Stomach (tissue), 4 donors: ENCODE results near the gene RPL21.

Experiments used
- CTCF ChIP-seq, 7 experiments: fragments of 450-650 bp in 4 of 7; fragments of 200-600 bp in 3 of 7; sonication (generic) in 3 of 7; IDR thresholded peaks; one replicate each; pipeline ENCODE4 v1.5.1; 2016 to 2019; ENCODE audit warnings: antibody characterized with exemption in 7 of 7, control low read depth in 2 of 7, mild to moderate bottlenecking in 1 of 7
- POLR2A ChIP-seq, 4 donors: fragments of 450-650 bp; IDR thresholded peaks; one replicate each; pipeline ENCODE4 v1.6.1; 2016; ENCODE audit warnings: antibody characterized with exemption in 4 of 4, control low read depth in 2 of 4, mild to moderate bottlenecking in 1 of 4, moderate library complexity in 1 of 4

- TF ChIP-seq CTCF (IDR thresholded peaks at IDR 0.05) (no peak), POLR2A (IDR thresholded peaks at IDR 0.05) (no peak)
Observed at GRCh38 chr13:27229642-27230041, 21.7 kb upstream of the RPL21 start.
